WTC11 (cell line): ENCODE measurements around the gene FSTL3. TPM values are rescaled to one million over a fixed set of nuclear protein-coding genes. Genes with fewer than 3 reads are reported as not detected.

ENCODE experiments used
- ATAC-seq: fragments of 200-7000 bp; cut with Tn5 transposase; 2 replicates; pipeline ENCODE4 v1.10.0; 2021; ENCODE audit warnings: mild to moderate bottlenecking, moderate library complexity
- CTCF ChIA-PET: fragments of 300-600 bp; sonication (Branson Sonifier 250); formaldehyde crosslinking; loops from one replicate; lab custom pipeline; 2021; ENCODE audit warnings: antibody characterized with exemption; lab: Charles Lee
- POLR2A ChIA-PET: fragments of 350-600 bp; sonication (Branson Sonifier 250); formaldehyde crosslinking; loops from one replicate; lab custom pipeline; 2021; ENCODE audit warnings: antibody characterized with exemption; lab: Charles Lee
- DNase-seq: peaks from one replicate; pipeline ENCODE4 v3.0.0; 2021; ENCODE audit warnings: low spot score
- H3K27ac Mint-ChIP-seq: 2 replicates; pipeline ENCODE4 v1.8.0; 2021; ENCODE audit warnings: mixed read lengths
- H3K27me3 Mint-ChIP-seq: 2 replicates; pipeline ENCODE4 v1.8.0; 2021; ENCODE audit warnings: low read depth, mild to moderate bottlenecking, moderate library complexity, mixed read lengths
- H3K36me3 Mint-ChIP-seq: 2 replicates; pipeline ENCODE4 v1.8.0; 2021; ENCODE audit warnings: mixed read lengths
- H3K4me1 Mint-ChIP-seq: 2 replicates; pipeline ENCODE4 v1.8.0; 2022; ENCODE audit warnings: mixed read lengths
- H3K4me3 Mint-ChIP-seq: 2 replicates; pipeline ENCODE4 v1.8.0; 2021; ENCODE audit warnings: mild to moderate bottlenecking, moderate library complexity, mixed read lengths
- H3K9me3 Mint-ChIP-seq: 2 replicates; pipeline ENCODE4 v1.8.0; 2021; ENCODE audit warnings: mixed read lengths
- CBFB ChIP-seq: sonication (generic); formaldehyde crosslinking; IDR thresholded peaks from 2 replicates; pipeline ENCODE4 v1.8.1; 2022; ENCODE audit warnings: mild to moderate bottlenecking, low read depth, missing genetic modification reagents
- FOXP1 ChIP-seq: sonication (generic); formaldehyde crosslinking; IDR thresholded peaks from 2 replicates; pipeline ENCODE4 v1.8.0; 2022; ENCODE audit warnings: missing genetic modification reagents, mild to moderate bottlenecking, moderate library complexity, borderline replicate concordance
- HMGA2 ChIP-seq: fragments of 250-450 bp; sonication (Bioruptor Pico); IDR thresholded peaks from 2 replicates; pipeline ENCODE4 v1.4.0; 2021; ENCODE audit warnings: mild to moderate bottlenecking, moderate library complexity
- OVOL2 ChIP-seq: fragments of 250-450 bp; sonication (Bioruptor Pico); IDR thresholded peaks from 2 replicates; pipeline ENCODE4 v1.9.0; 2021; ENCODE audit warnings: mild to moderate bottlenecking, borderline replicate concordance
- ZBTB21 ChIP-seq: sonication (generic); formaldehyde crosslinking; IDR thresholded peaks from 2 replicates; pipeline ENCODE4 v1.8.1; 2023; ENCODE audit warnings: mild to moderate bottlenecking, missing genetic modification reagents, borderline replicate concordance
- ZNF121 ChIP-seq: sonication (generic); formaldehyde crosslinking; IDR thresholded peaks from 2 replicates; pipeline ENCODE4 v1.8.0; 2023; ENCODE audit warnings: missing genetic modification reagents
- ZNF138 ChIP-seq: sonication (generic); formaldehyde crosslinking; conservative IDR thresholded peaks from 2 replicates; pipeline ENCODE4 v1.8.1; 2022; ENCODE audit warnings: mild to moderate bottlenecking, moderate library complexity, missing genetic modification reagents
- ZNF263 ChIP-seq: sonication (generic); formaldehyde crosslinking; IDR thresholded peaks from 2 replicates; pipeline ENCODE4 v1.8.1; 2022; ENCODE audit warnings: low read depth, mild to moderate bottlenecking, moderate library complexity, missing genetic modification reagents
- ZNF396 ChIP-seq: fragments of 250-450 bp; sonication (Bioruptor Pico); IDR thresholded peaks from 2 replicates; pipeline ENCODE4 v1.8.0; 2021; ENCODE audit warnings: mild to moderate bottlenecking, moderate library complexity, borderline replicate concordance
- total RNA-seq: library from RNA; stranded (reverse); gene quantifications from 3 replicates; pipeline ENCODE4 v1.2.3, GENCODE V29; 2021
- TF ChIP-seq, protein P1 (sequence below): fragments of 250-450 bp; sonication (Bioruptor Pico); IDR thresholded peaks from 2 replicates; pipeline ENCODE4 v1.9.0; 2021; ENCODE audit warnings: mild to moderate bottlenecking
- TF ChIP-seq, protein P2 (sequence below): fragments of 250-450 bp; sonication (Bioruptor Pico); IDR thresholded peaks from 2 replicates; pipeline ENCODE4 v1.9.0; 2021; ENCODE audit warnings: mild to moderate bottlenecking, borderline replicate concordance
- TF ChIP-seq, protein P3 (sequence below): fragments of 250-450 bp; sonication (Bioruptor Pico); IDR thresholded peaks from 2 replicates; pipeline ENCODE4 v1.9.0; 2021; ENCODE audit warnings: moderate library complexity, mild to moderate bottlenecking, inconsistent platforms, borderline replicate concordance
- TF ChIP-seq, protein P4 (sequence below): sonication (generic); formaldehyde crosslinking; IDR thresholded peaks from 2 replicates; pipeline ENCODE4 v1.8.1; 2023; ENCODE audit warnings: mild to moderate bottlenecking, moderate library complexity, missing genetic modification reagents
- TF ChIP-seq, protein P5 (sequence below): sonication (generic); formaldehyde crosslinking; conservative IDR thresholded peaks from 2 replicates; pipeline ENCODE4 v1.8.1; 2022; ENCODE audit warnings: mild to moderate bottlenecking, missing genetic modification reagents
- TF ChIP-seq, protein P6 (sequence below): sonication (generic); formaldehyde crosslinking; IDR thresholded peaks from 2 replicates; pipeline ENCODE4 v1.8.1; 2022; ENCODE audit warnings: missing genetic modification reagents, borderline replicate concordance
- TF ChIP-seq, protein P7 (sequence below): sonication (generic); formaldehyde crosslinking; IDR thresholded peaks from 2 replicates; pipeline ENCODE4 v1.8.1; 2023; ENCODE audit warnings: mild to moderate bottlenecking, missing genetic modification reagents, moderate library complexity
- TF ChIP-seq, protein P8 (sequence below): sonication (generic); formaldehyde crosslinking; IDR thresholded peaks from 2 replicates; pipeline ENCODE4 v1.8.1; 2023; ENCODE audit warnings: mild to moderate bottlenecking, missing genetic modification reagents, borderline replicate concordance

Gene FSTL3
- total RNA-seq, 1 experiment from 2014 or later: 8.7 TPM

DNA sequence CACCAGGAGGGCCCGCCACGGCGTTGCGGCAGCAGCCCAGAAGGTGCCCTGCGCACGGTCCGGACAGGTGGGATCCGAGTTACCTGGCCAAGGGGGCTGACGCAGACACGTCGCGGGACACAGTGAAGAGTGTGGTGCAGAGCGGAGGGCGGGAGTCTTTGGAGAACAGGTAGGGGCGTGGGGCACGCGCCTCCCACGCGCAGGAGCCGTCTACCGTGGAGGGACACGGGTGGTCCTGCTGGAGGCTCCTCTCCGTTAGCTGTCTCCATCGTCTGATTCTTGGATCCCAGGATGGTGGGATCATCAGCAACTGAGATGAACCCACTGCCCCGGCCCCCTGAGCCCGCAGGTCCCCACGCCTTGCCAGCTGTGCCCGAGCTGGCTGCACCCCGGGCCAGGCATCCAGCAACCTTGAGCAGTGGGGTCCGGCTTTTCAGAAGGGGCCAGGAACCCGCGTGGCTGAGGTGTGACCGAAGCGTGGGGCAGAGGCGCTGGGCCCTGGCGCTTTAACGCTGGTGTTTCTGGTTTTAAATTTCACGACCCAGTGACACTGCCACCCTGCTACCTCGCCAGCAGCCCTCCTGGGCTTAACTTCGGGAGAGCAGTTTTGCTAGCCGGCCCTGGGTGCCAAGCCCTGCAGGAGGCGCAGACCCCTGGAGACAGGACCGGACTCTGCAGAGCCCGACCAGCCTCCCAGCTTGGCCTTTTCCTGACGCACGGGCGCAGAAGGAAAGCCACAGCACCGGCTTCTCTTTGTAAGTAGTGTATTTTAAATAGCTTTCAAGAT is 29.2 kb upstream of the FSTL3 start:
- CTCF ChIA-PET: interaction anchor here (0.5 kb wide), 1 partner anchor 594 kb away, joined by 5 read pairs; no protein-coding TSS in a partner anchor
- POLR2A ChIA-PET: no interaction called here
- Mint-ChIP-seq H3K36me3 (no peaks in the 10 kb centered on the region; the same call in 1 of the 2 replicates), H3K9me3 (no peaks in the 10 kb centered on the region), H3K4me1 (no peaks in the 10 kb centered on the region), H3K27me3 (no peaks in the 10 kb centered on the region), H3K4me3 (no peak overlapping the region), H3K27ac (no peak overlapping the region)
- no peak for DNase-seq
- no peak for TF ChIP-seq CBFB (CRISPR knock-in tag)
- TF ChIP-seq, protein P1, sequence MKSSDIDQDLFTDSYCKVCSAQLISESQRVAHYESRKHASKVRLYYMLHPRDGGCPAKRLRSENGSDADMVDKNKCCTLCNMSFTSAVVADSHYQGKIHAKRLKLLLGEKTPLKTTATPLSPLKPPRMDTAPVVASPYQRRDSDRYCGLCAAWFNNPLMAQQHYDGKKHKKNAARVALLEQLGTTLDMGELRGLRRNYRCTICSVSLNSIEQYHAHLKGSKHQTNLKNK: no peak
- no peak for ATAC-seq

DNA sequence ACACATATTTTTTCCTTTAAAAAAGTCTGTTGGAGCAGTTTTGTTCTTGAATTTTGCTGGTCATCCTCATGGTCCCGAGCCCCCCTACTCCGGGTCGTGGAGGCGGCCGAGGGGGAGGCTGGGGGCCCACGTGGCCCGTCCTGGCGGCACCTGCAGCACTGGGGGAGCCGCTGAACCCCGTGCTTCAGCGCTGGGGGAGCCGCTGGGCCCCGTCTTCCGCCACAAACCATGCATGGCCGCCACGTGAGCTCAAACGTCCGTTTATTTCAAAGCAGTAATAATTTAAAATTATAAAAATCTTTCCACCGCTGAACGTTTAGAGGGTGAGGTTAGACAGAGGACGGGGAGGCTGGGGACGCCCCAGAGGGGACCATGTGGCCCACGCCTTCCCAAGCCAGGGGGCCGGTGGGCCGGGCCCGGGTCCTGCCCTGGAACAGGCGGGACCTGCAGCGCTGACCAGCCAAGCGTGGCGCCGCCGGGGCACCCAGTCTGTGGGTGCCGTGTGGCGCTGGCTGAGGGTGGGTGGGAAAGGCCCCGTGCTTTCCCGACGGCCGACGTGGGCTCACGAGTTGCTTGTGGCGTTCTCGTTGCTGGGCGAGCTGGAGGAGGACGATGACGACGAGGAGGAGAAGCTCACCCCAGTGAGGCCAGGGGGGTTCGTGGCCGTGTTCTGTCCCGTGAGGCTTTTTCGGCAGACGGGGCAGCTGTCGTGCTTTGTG is 28.5 kb upstream of the FSTL3 start:
- ATAC-seq (no peak), DNase-seq (no peak)
- no peak overlapping the region for H3K4me3 Mint-ChIP-seq
- no peaks in the 10 kb centered on the region for H3K4me1 Mint-ChIP-seq
- H3K9me3 Mint-ChIP-seq: no peaks in the 10 kb centered on the region
- POLR2A ChIA-PET: no interaction called here
- no peaks in the 10 kb centered on the region for H3K27me3 Mint-ChIP-seq
- H3K36me3 Mint-ChIP-seq: no peaks in the 10 kb centered on the region; the same call in 1 of the 2 replicates
- CTCF ChIA-PET: no interaction called here
- H3K27ac Mint-ChIP-seq: no peak overlapping the region
- TF ChIP-seq, protein P2, sequence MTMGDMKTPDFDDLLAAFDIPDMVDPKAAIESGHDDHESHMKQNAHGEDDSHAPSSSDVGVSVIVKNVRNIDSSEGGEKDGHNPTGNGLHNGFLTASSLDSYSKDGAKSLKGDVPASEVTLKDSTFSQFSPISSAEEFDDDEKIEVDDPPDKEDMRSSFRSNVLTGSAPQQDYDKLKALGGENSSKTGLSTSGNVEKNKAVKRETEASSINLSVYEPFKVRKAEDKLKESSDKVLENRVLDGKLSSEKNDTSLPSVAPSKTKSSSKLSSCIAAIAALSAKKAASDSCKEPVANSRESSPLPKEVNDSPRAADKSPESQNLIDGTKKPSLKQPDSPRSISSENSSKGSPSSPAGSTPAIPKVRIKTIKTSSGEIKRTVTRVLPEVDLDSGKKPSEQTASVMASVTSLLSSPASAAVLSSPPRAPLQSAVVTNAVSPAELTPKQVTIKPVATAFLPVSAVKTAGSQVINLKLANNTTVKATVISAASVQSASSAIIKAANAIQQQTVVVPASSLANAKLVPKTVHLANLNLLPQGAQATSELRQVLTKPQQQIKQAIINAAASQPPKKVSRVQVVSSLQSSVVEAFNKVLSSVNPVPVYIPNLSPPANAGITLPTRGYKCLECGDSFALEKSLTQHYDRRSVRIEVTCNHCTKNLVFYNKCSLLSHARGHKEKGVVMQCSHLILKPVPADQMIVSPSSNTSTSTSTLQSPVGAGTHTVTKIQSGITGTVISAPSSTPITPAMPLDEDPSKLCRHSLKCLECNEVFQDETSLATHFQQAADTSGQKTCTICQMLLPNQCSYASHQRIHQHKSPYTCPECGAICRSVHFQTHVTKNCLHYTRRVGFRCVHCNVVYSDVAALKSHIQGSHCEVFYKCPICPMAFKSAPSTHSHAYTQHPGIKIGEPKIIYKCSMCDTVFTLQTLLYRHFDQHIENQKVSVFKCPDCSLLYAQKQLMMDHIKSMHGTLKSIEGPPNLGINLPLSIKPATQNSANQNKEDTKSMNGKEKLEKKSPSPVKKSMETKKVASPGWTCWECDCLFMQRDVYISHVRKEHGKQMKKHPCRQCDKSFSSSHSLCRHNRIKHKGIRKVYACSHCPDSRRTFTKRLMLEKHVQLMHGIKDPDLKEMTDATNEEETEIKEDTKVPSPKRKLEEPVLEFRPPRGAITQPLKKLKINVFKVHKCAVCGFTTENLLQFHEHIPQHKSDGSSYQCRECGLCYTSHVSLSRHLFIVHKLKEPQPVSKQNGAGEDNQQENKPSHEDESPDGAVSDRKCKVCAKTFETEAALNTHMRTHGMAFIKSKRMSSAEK: no peak
- TF ChIP-seq, protein P3, sequence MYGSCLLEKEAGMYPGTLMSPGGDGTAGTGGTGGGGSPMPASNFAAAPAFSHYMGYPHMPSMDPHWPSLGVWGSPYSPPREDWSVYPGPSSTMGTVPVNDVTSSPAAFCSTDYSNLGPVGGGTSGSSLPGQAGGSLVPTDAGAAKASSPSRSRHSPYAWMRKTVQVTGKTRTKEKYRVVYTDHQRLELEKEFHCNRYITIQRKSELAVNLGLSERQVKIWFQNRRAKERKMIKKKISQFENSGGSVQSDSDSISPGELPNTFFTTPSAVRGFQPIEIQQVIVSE (CRISPR knock-in tag): no peak
- TF ChIP-seq ZNF121: no peak
- TF ChIP-seq, protein P4, sequence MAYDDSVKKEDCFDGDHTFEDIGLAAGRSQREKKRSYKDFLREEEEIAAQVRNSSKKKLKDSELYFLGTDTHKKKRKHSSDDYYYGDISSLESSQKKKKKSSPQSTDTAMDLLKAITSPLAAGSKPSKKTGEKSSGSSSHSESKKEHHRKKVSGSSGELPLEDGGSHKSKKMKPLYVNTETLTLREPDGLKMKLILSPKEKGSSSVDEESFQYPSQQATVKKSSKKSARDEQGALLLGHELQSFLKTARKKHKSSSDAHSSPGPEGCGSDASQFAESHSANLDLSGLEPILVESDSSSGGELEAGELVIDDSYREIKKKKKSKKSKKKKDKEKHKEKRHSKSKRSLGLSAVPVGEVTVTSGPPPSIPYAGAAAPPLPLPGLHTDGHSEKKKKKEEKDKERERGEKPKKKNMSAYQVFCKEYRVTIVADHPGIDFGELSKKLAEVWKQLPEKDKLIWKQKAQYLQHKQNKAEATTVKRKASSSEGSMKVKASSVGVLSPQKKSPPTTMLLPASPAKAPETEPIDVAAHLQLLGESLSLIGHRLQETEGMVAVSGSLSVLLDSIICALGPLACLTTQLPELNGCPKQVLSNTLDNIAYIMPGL: no peak
- no peak for TF ChIP-seq FOXP1 (CRISPR knock-in tag)
- TF ChIP-seq, protein P5, sequence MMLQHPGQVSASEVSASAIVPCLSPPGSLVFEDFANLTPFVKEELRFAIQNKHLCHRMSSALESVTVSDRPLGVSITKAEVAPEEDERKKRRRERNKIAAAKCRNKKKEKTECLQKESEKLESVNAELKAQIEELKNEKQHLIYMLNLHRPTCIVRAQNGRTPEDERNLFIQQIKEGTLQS (CRISPR knock-in tag): no peak
- no peak for TF ChIP-seq ZBTB21
- no peak for TF ChIP-seq OVOL2
- TF ChIP-seq, protein P6, sequence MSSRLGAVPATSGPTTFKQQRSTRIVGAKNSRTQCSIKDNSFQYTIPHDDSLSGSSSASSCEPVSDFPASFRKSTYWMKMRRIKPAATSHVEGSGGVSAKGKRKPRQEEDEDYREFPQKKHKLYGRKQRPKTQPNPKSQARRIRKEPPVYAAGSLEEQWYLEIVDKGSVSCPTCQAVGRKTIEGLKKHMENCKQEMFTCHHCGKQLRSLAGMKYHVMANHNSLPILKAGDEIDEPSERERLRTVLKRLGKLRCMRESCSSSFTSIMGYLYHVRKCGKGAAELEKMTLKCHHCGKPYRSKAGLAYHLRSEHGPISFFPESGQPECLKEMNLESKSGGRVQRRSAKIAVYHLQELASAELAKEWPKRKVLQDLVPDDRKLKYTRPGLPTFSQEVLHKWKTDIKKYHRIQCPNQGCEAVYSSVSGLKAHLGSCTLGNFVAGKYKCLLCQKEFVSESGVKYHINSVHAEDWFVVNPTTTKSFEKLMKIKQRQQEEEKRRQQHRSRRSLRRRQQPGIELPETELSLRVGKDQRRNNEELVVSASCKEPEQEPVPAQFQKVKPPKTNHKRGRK: no peak
- TF ChIP-seq ZNF396 (CRISPR knock-in tag): no peak
- TF ChIP-seq, protein P7, sequence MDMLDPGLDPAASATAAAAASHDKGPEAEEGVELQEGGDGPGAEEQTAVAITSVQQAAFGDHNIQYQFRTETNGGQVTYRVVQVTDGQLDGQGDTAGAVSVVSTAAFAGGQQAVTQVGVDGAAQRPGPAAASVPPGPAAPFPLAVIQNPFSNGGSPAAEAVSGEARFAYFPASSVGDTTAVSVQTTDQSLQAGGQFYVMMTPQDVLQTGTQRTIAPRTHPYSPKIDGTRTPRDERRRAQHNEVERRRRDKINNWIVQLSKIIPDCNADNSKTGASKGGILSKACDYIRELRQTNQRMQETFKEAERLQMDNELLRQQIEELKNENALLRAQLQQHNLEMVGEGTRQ (CRISPR knock-in tag): no peak
- no peak for TF ChIP-seq ZNF263 (CRISPR knock-in tag)
- no peak for TF ChIP-seq ZNF138 (CRISPR knock-in tag)
- TF ChIP-seq, protein P8, sequence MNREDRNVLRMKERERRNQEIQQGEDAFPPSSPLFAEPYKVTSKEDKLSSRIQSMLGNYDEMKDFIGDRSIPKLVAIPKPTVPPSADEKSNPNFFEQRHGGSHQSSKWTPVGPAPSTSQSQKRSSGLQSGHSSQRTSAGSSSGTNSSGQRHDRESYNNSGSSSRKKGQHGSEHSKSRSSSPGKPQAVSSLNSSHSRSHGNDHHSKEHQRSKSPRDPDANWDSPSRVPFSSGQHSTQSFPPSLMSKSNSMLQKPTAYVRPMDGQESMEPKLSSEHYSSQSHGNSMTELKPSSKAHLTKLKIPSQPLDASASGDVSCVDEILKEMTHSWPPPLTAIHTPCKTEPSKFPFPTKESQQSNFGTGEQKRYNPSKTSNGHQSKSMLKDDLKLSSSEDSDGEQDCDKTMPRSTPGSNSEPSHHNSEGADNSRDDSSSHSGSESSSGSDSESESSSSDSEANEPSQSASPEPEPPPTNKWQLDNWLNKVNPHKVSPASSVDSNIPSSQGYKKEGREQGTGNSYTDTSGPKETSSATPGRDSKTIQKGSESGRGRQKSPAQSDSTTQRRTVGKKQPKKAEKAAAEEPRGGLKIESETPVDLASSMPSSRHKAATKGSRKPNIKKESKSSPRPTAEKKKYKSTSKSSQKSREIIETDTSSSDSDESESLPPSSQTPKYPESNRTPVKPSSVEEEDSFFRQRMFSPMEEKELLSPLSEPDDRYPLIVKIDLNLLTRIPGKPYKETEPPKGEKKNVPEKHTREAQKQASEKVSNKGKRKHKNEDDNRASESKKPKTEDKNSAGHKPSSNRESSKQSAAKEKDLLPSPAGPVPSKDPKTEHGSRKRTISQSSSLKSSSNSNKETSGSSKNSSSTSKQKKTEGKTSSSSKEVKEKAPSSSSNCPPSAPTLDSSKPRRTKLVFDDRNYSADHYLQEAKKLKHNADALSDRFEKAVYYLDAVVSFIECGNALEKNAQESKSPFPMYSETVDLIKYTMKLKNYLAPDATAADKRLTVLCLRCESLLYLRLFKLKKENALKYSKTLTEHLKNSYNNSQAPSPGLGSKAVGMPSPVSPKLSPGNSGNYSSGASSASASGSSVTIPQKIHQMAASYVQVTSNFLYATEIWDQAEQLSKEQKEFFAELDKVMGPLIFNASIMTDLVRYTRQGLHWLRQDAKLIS (CRISPR knock-in tag): no peak
- no peak for TF ChIP-seq HMGA2 (CRISPR knock-in tag)
